GM21515 (cell line): Measurements from ENCODE around the gene ATP8B2.

Source experiments
- ATAC-seq: cut with Tn5 transposase; IDR thresholded peaks from one replicate; pipeline ENCODE4 v1.9.1; 2021; ENCODE audit not compliant: unreplicated experiment

The ATP8B2 gene

GRCh38 chr1:154386643-154387352, 61.5 kb downstream of the ATP8B2 start:
- ATAC-seq: peak; percentile 76

GRCh38 chr1:154391086-154391770, 65.9 kb downstream of the ATP8B2 start:
- no peak for ATAC-seq

GRCh38 chr1:154398141-154398540, 72.8 kb downstream of the ATP8B2 start:
- no peak for ATAC-seq

GRCh38 chr1:154398678-154399077, 73.4 kb downstream of the ATP8B2 start:
- ATAC-seq: no peak

- no peak for ATAC-seq
Measured at GRCh38 chr1:154400381-154400801, 75.1 kb downstream of the ATP8B2 start.
